ENCODE data around the gene EIF2B1. TPM values are rescaled to one million over a fixed set of nuclear protein-coding genes. Genes with fewer than 3 reads are reported as not detected.

The EIF2B1 gene
- polyA plus RNA-seq (ENCODE audit: low read depth in 6 of 6) = 10 to 100 TPM; 54.1 to 79.3 (median 71.9) TPM

GRCh38 chr12:123633379-123634141 lies at the start of gene EIF2B1, which contains the start of gene GTF2H3:
TSS of gene EIF2B1 (minus strand) at chr12:123633686. CDS start at chr12:123633557, 129 bp downstream.
TSS of gene GTF2H3 (plus strand) at chr12:123633829. CDS start at chr12:123633860, 31 bp downstream.
- Mint-ChIP-seq H3K9me3 (no peaks in the 10 kb centered on the region), H3K4me3 (peak within 1 kb of the TSS; percentile 89 to 99 (median 98)), H3K4me1 (peaks cover 24 to 32% (median 27%) of the 10 kb centered on the region in 3 donors), H3K27me3 (no peaks in the 10 kb centered on the region), H3K36me3 (peaks cover 5 to 13% of the 10 kb centered on the region in 2 donors), H3K27ac (peak within 1 kb of the TSS; percentile 95 to 99 (median 98))
- ATAC-seq (ENCODE audit: low read depth in 2 of 2) (peak; percentile 96 to 98), DNase-seq (peak; percentile 96)

GRCh38 chr12:123681605-123682004 lies 48.1 kb upstream of the EIF2B1 start:
- Mint-ChIP-seq H3K4me3 (peak overlapping the region in 1 of 8 donors; percentile 22), H3K9me3 (no peaks in the 10 kb centered on the region), H3K27me3 (no peaks in the 10 kb centered on the region), H3K4me1 (peaks cover 0 to 4% (median 0%) of the 10 kb centered on the region in 3 donors), H3K36me3 (peaks cover 10 to 15% of the 10 kb centered on the region in 2 donors), H3K27ac (no peak overlapping the region)
- ATAC-seq (ENCODE audit: low read depth in 2 of 2) (no peak), DNase-seq (no peak)

- ATAC-seq (ENCODE audit: low read depth in 2 of 2) (no peak), DNase-seq (no peak)
- Mint-ChIP-seq H3K4me1 (no peaks in the 10 kb centered on the region), H3K4me3 (no peak overlapping the region), H3K9me3 (no peaks in the 10 kb centered on the region), H3K36me3 (peaks cover 8 to 18% of the 10 kb centered on the region in 2 donors), H3K27me3 (no peaks in the 10 kb centered on the region), H3K27ac (no peak overlapping the region)
Measured at GRCh38 chr12:123678981-123679380, 45.5 kb upstream of the EIF2B1 start.

GRCh38 chr12:123676616-123677320 lies 43.3 kb upstream of the EIF2B1 start:
- peaks cover 4 to 12% (median 7%) of the 10 kb centered on the region in 3 donors for H3K4me1 Mint-ChIP-seq
- peaks cover 8 to 18% of the 10 kb centered on the region in 2 donors for H3K36me3 Mint-ChIP-seq
- no peaks in the 10 kb centered on the region for H3K9me3 Mint-ChIP-seq
- H3K27me3 Mint-ChIP-seq = no peaks in the 10 kb centered on the region
- no peak overlapping the region for H3K4me3 Mint-ChIP-seq
- ATAC-seq (ENCODE audit: low read depth in 2 of 2) (no peak), DNase-seq (no peak)
- H3K27ac Mint-ChIP-seq = peak overlapping the region in 1 of 6 donors; percentile 62

GRCh38 chr12:123675436-123675835 lies 42.0 kb upstream of the EIF2B1 start:
- no peaks in the 10 kb centered on the region for H3K9me3 Mint-ChIP-seq
- no peak overlapping the region for H3K4me3 Mint-ChIP-seq
- ATAC-seq (ENCODE audit: low read depth in 2 of 2) (no peak), DNase-seq (no peak)
- H3K27ac Mint-ChIP-seq = no peak overlapping the region
- H3K27me3 Mint-ChIP-seq = no peaks in the 10 kb centered on the region
- H3K4me1 Mint-ChIP-seq = peaks cover 6 to 24% (median 15%) of the 10 kb centered on the region in 3 donors
- H3K36me3 Mint-ChIP-seq = peaks cover 0 to 18% of the 10 kb centered on the region in 2 donors

GRCh38 chr12:123671876-123672275 lies 38.4 kb upstream of the EIF2B1 start:
- Mint-ChIP-seq H3K4me3 (peak overlapping the region; percentile 77 to 95 (median 92)), H3K9me3 (no peaks in the 10 kb centered on the region), H3K27me3 (no peaks in the 10 kb centered on the region), H3K36me3 (peaks cover 0 to 10% of the 10 kb centered on the region in 2 donors), H3K27ac (peak overlapping the region in 4 of 6 donors; percentile 22 to 73 (median 44)), H3K4me1 (peaks cover 6 to 24% (median 15%) of the 10 kb centered on the region in 3 donors)
- ATAC-seq (ENCODE audit: low read depth in 2 of 2) (no peak), DNase-seq (no peak)

GRCh38 chr12:123670882-123671728 lies 37.6 kb upstream of the EIF2B1 start, which contains the start of gene TCTN2:
TSS of gene TCTN2 (plus strand) at chr12:123671113. CDS start at chr12:123671241, 128 bp downstream.
- Mint-ChIP-seq H3K9me3 (no peaks in the 10 kb centered on the region), H3K4me1 (peaks cover 6 to 24% (median 15%) of the 10 kb centered on the region in 3 donors), H3K27me3 (no peaks in the 10 kb centered on the region), H3K27ac (peak within 1 kb of the TSS; percentile 44 to 80 (median 75)), H3K36me3 (peaks cover 0 to 6% of the 10 kb centered on the region in 2 donors), H3K4me3 (peak within 1 kb of the TSS; percentile 77 to 95 (median 92))
- peak; percentile 100 for ATAC-seq (ENCODE audit: low read depth in 2 of 2)
- DNase-seq = peak; percentile 91

GRCh38 chr12:123667771-123668170 lies 34.3 kb upstream of the EIF2B1 start:
- no peak for ATAC-seq (ENCODE audit: low read depth in 2 of 2)
- Mint-ChIP-seq H3K27me3 (no peaks in the 10 kb centered on the region), H3K27ac (no peak overlapping the region), H3K4me3 (peak overlapping the region in 1 of 8 donors; percentile 29), H3K9me3 (no peaks in the 10 kb centered on the region), H3K4me1 (peaks cover 6 to 22% (median 15%) of the 10 kb centered on the region in 3 donors), H3K36me3 (no peaks in the 10 kb centered on the region)
- DNase-seq = no peak

- DNase-seq = no peak
Measured at GRCh38 chr12:123659996-123660727, 26.7 kb upstream of the EIF2B1 start.

GRCh38 chr12:123657211-123657610 lies 23.7 kb upstream of the EIF2B1 start:
- Mint-ChIP-seq H3K4me1 (peaks cover 0 to 15% (median 13%) of the 10 kb centered on the region in 3 donors), H3K27me3 (no peaks in the 10 kb centered on the region), H3K36me3 (peaks cover 12 to 30% of the 10 kb centered on the region in 2 donors), H3K9me3 (no peaks in the 10 kb centered on the region), H3K27ac (peak overlapping the region in 2 of 6 donors; percentile 57 to 76), H3K4me3 (peak overlapping the region in 1 of 8 donors; percentile 36)
- DNase-seq (no peak), ATAC-seq (ENCODE audit: low read depth in 2 of 2) (no peak)

More at GRCh38 chr12:123659996-123660727, 26.7 kb upstream of the EIF2B1 start:
- Mint-ChIP-seq H3K27me3 (no peaks in the 10 kb centered on the region), H3K4me1 (peaks cover 0 to 15% (median 8%) of the 10 kb centered on the region in 3 donors), H3K4me3 (no peak overlapping the region), H3K36me3 (peaks cover 12 to 19% of the 10 kb centered on the region in 2 donors), H3K27ac (peak overlapping the region in 2 of 6 donors; percentile 50 to 88), H3K9me3 (no peaks in the 10 kb centered on the region)
- ATAC-seq (ENCODE audit: low read depth in 2 of 2) = no peak

- no peak for DNase-seq
- peaks cover 12 to 30% of the 10 kb centered on the region in 2 donors for H3K36me3 Mint-ChIP-seq
- H3K27ac Mint-ChIP-seq = peak overlapping the region in 2 of 6 donors; percentile 9 to 44
- no peak for ATAC-seq (ENCODE audit: low read depth in 2 of 2)
- peaks cover 0 to 15% (median 13%) of the 10 kb centered on the region in 3 donors for H3K4me1 Mint-ChIP-seq
- H3K9me3 Mint-ChIP-seq = no peaks in the 10 kb centered on the region
- H3K4me3 Mint-ChIP-seq = no peak overlapping the region
- no peaks in the 10 kb centered on the region for H3K27me3 Mint-ChIP-seq
Measured at GRCh38 chr12:123656392-123656791, 22.9 kb upstream of the EIF2B1 start.

- ATAC-seq (ENCODE audit: low read depth in 2 of 2) (peak in 1 of 2 donors; percentile 55), DNase-seq (no peak)
- Mint-ChIP-seq H3K4me3 (peak overlapping the region in 1 of 8 donors; percentile 20), H3K27ac (no peak overlapping the region), H3K9me3 (no peaks in the 10 kb centered on the region), H3K4me1 (peaks cover 0 to 15% (median 13%) of the 10 kb centered on the region in 3 donors), H3K36me3 (peaks cover 12 to 30% of the 10 kb centered on the region in 2 donors), H3K27me3 (no peaks in the 10 kb centered on the region)
Measured at GRCh38 chr12:123655420-123655819, 21.9 kb upstream of the EIF2B1 start.
